HepG2 (cell line): ENCODE measurements around the gene ARHGAP23. TPM values are rescaled to one million over a fixed set of nuclear protein-coding genes. Genes with fewer than 3 reads are reported as not detected.

ENCODE experiments used
- BATF2 ChIP-seq: sonication (generic); formaldehyde crosslinking; IDR thresholded peaks from 2 replicates; pipeline ENCODE4 v1.8.0; 2022; ENCODE audit warnings: mild to moderate bottlenecking, missing genetic modification reagents, moderate library complexity
- CBX1 ChIP-seq: IDR thresholded peaks from one replicate; pipeline ENCODE4 v1.6.1; 2016; ENCODE audit warnings: antibody characterized with exemption, low read depth
- CC2D1A ChIP-seq: sonication (generic); formaldehyde crosslinking; IDR thresholded peaks from 2 replicates; pipeline ENCODE4 v1.8.1; 2023; ENCODE audit warnings: mild to moderate bottlenecking, missing genetic modification reagents
- DBP ChIP-seq: sonication (generic); formaldehyde crosslinking; IDR thresholded peaks from 2 replicates; pipeline ENCODE4 v1.4.0; 2020; ENCODE audit warnings: missing genetic modification reagents; ENCODE audit errors: not compliant biosample characterization
- FIP1L1 ChIP-seq: fragments of 200-400 bp; formaldehyde crosslinking; IDR thresholded peaks from 2 replicates; pipeline ENCODE4 v1.6.1; 2018; ENCODE audit warnings: low read depth, mild to moderate bottlenecking, low read length, moderate library complexity, borderline replicate concordance; ENCODE audit not compliant: insufficient read depth
- HOXA5 ChIP-seq: sonication (generic); formaldehyde crosslinking; IDR thresholded peaks from 2 replicates; pipeline ENCODE4 v1.4.0; 2020; ENCODE audit warnings: missing genetic modification reagents
- NFE2 ChIP-seq: sonication (generic); formaldehyde crosslinking; IDR thresholded peaks from 2 replicates; pipeline ENCODE4 v1.4.0; 2020; ENCODE audit warnings: missing genetic modification reagents
- PRPF4 ChIP-seq: fragments of 200-400 bp; formaldehyde crosslinking; IDR thresholded peaks from 2 replicates; pipeline ENCODE4 v1.6.1; 2016; ENCODE audit warnings: low read length, low read depth; ENCODE audit not compliant: poor library complexity, severe bottlenecking
- REL ChIP-seq: sonication (generic); formaldehyde crosslinking; conservative IDR thresholded peaks from 2 replicates; pipeline ENCODE4 v1.8.0; 2022; ENCODE audit warnings: mild to moderate bottlenecking, missing genetic modification reagents, moderate library complexity
- RXRA ChIP-seq: sonication (generic); formaldehyde crosslinking; IDR thresholded peaks from 2 replicates; pipeline ENCODE4 v1.5.1; 2020; ENCODE audit warnings: missing genetic modification reagents
- ZBTB38 ChIP-seq: sonication (generic); formaldehyde crosslinking; IDR thresholded peaks from 2 replicates; pipeline ENCODE4 v1.5.1; 2020; ENCODE audit warnings: mild to moderate bottlenecking, missing genetic modification reagents
- ZNF230 ChIP-seq: sonication (generic); formaldehyde crosslinking; IDR thresholded peaks from 2 replicates; pipeline ENCODE4 v1.4.0; 2020; ENCODE audit warnings: mild to moderate bottlenecking, missing genetic modification reagents
- ZNF280D ChIP-seq: sonication (generic); formaldehyde crosslinking; IDR thresholded peaks from 2 replicates; pipeline ENCODE4 v1.5.1; 2020; ENCODE audit warnings: mild to moderate bottlenecking, missing genetic modification reagents
- ZNF546 ChIP-seq: sonication (generic); formaldehyde crosslinking; conservative IDR thresholded peaks from 2 replicates; pipeline ENCODE4 v1.8.1; 2023; ENCODE audit warnings: mild to moderate bottlenecking, missing genetic modification reagents
- ZNF605 ChIP-seq: sonication (generic); formaldehyde crosslinking; IDR thresholded peaks from 2 replicates; pipeline ENCODE4 v1.8.0; 2022; ENCODE audit warnings: mild to moderate bottlenecking, missing genetic modification reagents
- polyA plus RNA-seq, 8 experiments: library from polyadenylated mRNA; depleted of rRNA in 3 of 8; stranded (reverse) in 7 of 8; unstranded in 1 of 8; fragments of >200 nt; fragmentation: Illumina TruSeq in 4 of 8; extraction: Trizol in 4 of 8; gene quantifications; 2 replicates each; pipeline versions ENCODE4 v1.2.1 to v1.2.3, GENCODE V29; 2011 to 2016; ENCODE audit warnings: low read depth in 4 of 8, missing spikeins in 1 of 8, mixed read lengths in 1 of 8; ENCODE audit not compliant: insufficient read depth in 1 of 8
- total RNA-seq, 5 experiments: library from RNA; depleted of rRNA; stranded (reverse); fragments of >200 nt; fragmentation: Illumina TruSeq; extraction: Trizol; gene quantifications; 2 replicates each; pipeline ENCODE4 v1.2.3, GENCODE V29; 2016; ENCODE audit warnings: low read depth in 1 of 5

Gene ARHGAP23
- total and polyA plus RNA-seq, 2 of the 13 experiments (the other 11 are each of a cell fraction or from before 2014, with no cell fraction given), result 0.03 TPM; not detected in 1

- no peak for TF ChIP-seq ZNF280D
- 0 out of 2 replicates have a peak, but pooled peaks have one; percentile 66 for TF ChIP-seq BATF2 (CRISPR knock-in tag)
- peak; percentile 73; the same call in 1 of the 2 replicates for TF ChIP-seq ZNF546 (CRISPR knock-in tag)
- TF ChIP-seq PRPF4, result no peak
- TF ChIP-seq CC2D1A (CRISPR knock-in tag), result no peak
- no peak for TF ChIP-seq NFE2 (CRISPR knock-in tag)
- TF ChIP-seq DBP (CRISPR knock-in tag), result no peak
- TF ChIP-seq RXRA (CRISPR knock-in tag), result no peak
- no peak for TF ChIP-seq FIP1L1
- peak; percentile 22 for TF ChIP-seq CBX1
- no peak for TF ChIP-seq ZBTB38 (CRISPR knock-in tag)
- TF ChIP-seq REL, result 0 out of 2 replicates have a peak, but pooled peaks have one; percentile 25
- TF ChIP-seq ZNF605, result no peak
- no peak for TF ChIP-seq ZNF230 (CRISPR knock-in tag)
- TF ChIP-seq HOXA5, result no peak; the same call in 1 of the 2 replicates
- TF ChIP-seq, all 625 proteins: peak for 59
Observed at GRCh38 chr17:38509772-38510420, 81.6 kb downstream of the ARHGAP23 start (continued).
